ENCODE measurements around the gene SERPINA12. TPM values are rescaled to one million over a fixed set of nuclear protein-coding genes. Genes with fewer than 3 reads are reported as not detected.
"Not testable (repeated sequence)": the region's sequence is repeated elsewhere in the genome, so short reads cannot be mapped to it uniquely, and the experiment has no call there.

SERPINA12 gene
- total RNA-seq, 1 experiment from 2014 or later, result not detected

DNA sequence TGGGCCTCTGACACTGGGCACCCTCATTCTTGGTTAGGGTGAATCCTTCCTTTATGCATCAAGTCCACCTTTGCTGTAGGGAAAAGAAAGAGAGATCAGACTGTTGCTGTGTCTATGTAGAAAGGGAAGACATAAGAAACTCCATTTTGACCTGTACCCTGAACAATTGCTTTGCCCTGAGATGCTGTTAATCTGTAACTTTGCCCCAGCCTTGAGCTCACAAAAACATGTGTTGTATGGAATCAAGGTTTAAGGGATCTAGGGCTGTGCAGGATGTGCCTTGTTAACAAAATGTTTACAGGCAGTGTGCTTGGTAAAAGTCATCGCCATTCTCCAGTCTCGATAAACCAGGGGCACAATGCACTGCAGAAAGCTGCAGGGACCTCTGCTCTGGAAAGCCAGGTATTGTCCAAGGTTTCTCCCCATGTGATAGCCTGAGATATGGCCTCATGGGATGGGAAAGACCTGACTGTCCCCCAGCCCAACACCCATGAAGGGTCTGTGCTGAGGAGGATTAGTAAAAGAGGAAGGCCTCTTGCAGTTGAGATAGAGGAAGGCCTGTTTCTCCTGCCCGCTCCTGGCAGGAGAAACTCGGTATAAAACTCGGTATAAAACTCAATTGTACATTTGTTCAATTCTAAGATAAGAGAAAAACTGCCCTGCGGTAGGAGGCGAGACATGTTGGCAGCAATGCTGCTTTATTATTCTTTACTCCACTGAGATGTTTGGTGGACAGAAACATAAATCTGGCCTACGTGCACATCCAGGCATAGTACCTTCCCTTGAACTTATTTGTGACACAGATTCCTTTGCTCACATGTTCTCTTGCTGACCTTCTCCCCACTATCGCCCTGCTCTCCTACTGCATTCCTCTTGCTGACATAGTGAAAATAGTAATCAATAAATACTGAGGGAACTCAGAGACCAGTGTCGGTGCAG lies 26.9 kb downstream of the SERPINA12 start:
- H3K27me3 ChIP-seq, DNase-seq, H3K36me3 ChIP-seq, H3K9me3 ChIP-seq, H3K4me3 ChIP-seq: not testable (repeated sequence)

GRCh38 chr14:94481468-94482131 lies 27.7 kb downstream of the SERPINA12 start:
- Histone ChIP-seq H3K27me3 (no peaks in the 10 kb centered on the region), H3K9me3 (no peaks in the 10 kb centered on the region), H3K36me3 (no peaks in the 10 kb centered on the region), H3K4me3 (no peak overlapping the region)
- DNase-seq, result peak; percentile 63

DNA sequence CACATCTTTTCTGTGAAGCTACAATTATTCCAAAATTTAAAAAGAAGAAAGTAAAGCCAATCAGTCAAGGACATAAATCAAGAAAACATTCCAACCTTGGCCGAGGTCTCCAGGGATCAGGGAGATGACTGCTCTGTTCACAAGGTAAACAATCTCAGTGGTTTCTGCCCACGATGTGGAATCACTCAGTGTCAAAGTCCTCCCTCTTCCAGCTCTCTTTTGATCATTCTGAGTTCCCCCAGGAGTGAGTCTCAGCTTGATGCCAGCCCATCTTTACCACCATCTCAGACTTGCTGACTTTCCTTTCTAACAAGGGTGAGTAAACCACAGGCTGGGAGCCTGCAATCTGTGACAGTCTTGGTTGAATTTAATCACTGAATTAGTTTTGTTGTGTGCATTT lies 28.5 kb downstream of the SERPINA12 start:
- H3K36me3 ChIP-seq, result no peaks in the 10 kb centered on the region
- DNase-seq, result no peak
- H3K27me3 ChIP-seq, result no peaks in the 10 kb centered on the region
- H3K4me3 ChIP-seq, result no peak overlapping the region
- no peaks in the 10 kb centered on the region for H3K9me3 ChIP-seq

GRCh38 chr14:94478420-94478819 lies 30.8 kb downstream of the SERPINA12 start:
- H3K27me3 ChIP-seq, result no peaks in the 10 kb centered on the region
- H3K4me3 ChIP-seq, result no peak overlapping the region
- H3K36me3 ChIP-seq, result no peaks in the 10 kb centered on the region
- no peaks in the 10 kb centered on the region for H3K9me3 ChIP-seq
- DNase-seq, result no peak

DNA sequence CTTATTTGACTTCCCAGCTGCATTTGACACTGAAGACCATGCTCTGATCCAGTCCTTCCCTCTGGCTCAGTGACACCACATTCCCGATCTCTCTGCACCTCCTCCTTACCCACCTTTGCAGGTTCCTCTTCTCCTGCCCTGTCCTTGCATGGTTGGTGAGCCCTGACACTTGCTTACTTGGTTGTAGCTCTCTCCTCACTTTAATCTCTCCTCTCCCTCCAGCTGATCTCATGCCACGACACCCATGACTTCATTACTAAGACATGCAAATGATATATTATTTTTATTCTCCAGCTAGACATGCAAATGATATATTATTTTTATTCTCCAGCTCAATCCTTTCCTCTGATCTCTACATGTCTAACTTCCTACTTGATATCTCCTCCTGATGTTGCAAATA lies 33.2 kb downstream of the SERPINA12 start, which contains the start of gene SERPINA9:
Gene SERPINA9 (minus strand): TSS at position 175 of the 400 bp plus-strand sequence. CDS start 6,357 bp downstream, outside the sequence.
- Histone ChIP-seq H3K9me3 (no peaks in the 10 kb centered on the region), H3K36me3 (no peaks in the 10 kb centered on the region), H3K4me3 (no peak within 1 kb of the TSS), H3K27me3 (no peaks in the 10 kb centered on the region)
- DNase-seq, result no peak

DNA sequence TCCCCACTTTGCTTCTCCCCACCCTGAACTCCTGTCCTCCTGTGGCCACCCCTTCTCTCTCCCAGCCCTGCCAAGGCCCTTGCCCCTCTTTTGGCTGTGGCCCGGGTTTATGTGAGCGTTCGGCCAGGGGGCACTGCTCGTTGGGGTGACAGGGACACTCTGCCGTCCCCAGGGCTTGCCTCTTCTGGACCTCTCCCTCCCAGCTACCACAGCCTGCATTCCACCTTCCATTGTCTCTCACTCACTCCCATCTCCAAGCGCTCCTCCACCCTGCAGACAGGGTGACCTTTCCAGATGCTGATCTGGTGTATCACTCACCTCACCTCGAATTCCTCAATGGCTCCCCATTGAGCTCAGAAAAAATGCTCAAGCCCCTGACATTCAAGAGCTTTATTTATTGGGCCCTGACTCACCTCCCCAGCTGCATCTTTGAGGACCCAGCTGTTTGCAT lies 34.7 kb downstream of the SERPINA12 start:
- DNase-seq, result no peak
- Histone ChIP-seq H3K27me3 (no peaks in the 10 kb centered on the region), H3K9me3 (no peaks in the 10 kb centered on the region), H3K36me3 (no peaks in the 10 kb centered on the region), H3K4me3 (no peak overlapping the region)

- H3K4me3 ChIP-seq, result no peak overlapping the region
- H3K9me3 ChIP-seq, result no peaks in the 10 kb centered on the region
- no peaks in the 10 kb centered on the region for H3K36me3 ChIP-seq
- DNase-seq, result no peak
- H3K27me3 ChIP-seq, result no peaks in the 10 kb centered on the region
Observed at GRCh38 chr14:94473666-94474410, 35.4 kb downstream of the SERPINA12 start.

DNA sequence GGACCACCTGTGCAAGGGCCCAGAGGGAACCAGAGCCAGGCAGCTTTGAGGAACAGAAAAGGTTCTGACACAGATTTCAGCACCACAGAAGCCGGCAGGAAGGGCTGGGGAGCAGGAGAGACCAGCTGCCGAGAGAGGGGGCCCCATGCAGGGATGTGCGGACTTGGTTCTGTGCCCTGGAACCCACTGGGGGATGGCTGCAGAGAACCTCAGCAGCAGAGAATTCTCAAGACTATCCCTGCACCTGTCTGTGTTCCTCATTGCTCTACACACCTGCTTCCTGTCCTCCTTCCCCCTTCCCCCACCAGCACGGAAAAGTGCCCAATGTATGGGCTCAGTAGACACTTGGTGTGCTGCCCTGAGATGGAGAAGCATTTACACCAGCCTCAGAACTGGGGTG lies 36.4 kb downstream of the SERPINA12 start:
- Histone ChIP-seq H3K36me3 (no peaks in the 10 kb centered on the region), H3K4me3 (no peak overlapping the region), H3K9me3 (no peaks in the 10 kb centered on the region), H3K27me3 (no peaks in the 10 kb centered on the region)
- no peak for DNase-seq

- H3K27me3 ChIP-seq, result no peaks in the 10 kb centered on the region
- no peaks in the 10 kb centered on the region for H3K9me3 ChIP-seq
- H3K4me3 ChIP-seq, result no peak overlapping the region
- no peak for DNase-seq
- no peaks in the 10 kb centered on the region for H3K36me3 ChIP-seq
Observed at GRCh38 chr14:94471045-94471444, 38.2 kb downstream of the SERPINA12 start.

- H3K27me3 ChIP-seq, result no peaks in the 10 kb centered on the region
- H3K9me3 ChIP-seq, result no peaks in the 10 kb centered on the region
- no peak overlapping the region for H3K4me3 ChIP-seq
- no peak for DNase-seq
- no peaks in the 10 kb centered on the region for H3K36me3 ChIP-seq
Observed at GRCh38 chr14:94470311-94470710, 39.0 kb downstream of the SERPINA12 start.

- Histone ChIP-seq H3K27me3 (no peaks in the 10 kb centered on the region), H3K4me3 (no peak overlapping the region), H3K36me3 (no peaks in the 10 kb centered on the region), H3K9me3 (no peaks in the 10 kb centered on the region)
- no peak for DNase-seq
Observed at GRCh38 chr14:94469261-94469660, 40.0 kb downstream of the SERPINA12 start.

DNA sequence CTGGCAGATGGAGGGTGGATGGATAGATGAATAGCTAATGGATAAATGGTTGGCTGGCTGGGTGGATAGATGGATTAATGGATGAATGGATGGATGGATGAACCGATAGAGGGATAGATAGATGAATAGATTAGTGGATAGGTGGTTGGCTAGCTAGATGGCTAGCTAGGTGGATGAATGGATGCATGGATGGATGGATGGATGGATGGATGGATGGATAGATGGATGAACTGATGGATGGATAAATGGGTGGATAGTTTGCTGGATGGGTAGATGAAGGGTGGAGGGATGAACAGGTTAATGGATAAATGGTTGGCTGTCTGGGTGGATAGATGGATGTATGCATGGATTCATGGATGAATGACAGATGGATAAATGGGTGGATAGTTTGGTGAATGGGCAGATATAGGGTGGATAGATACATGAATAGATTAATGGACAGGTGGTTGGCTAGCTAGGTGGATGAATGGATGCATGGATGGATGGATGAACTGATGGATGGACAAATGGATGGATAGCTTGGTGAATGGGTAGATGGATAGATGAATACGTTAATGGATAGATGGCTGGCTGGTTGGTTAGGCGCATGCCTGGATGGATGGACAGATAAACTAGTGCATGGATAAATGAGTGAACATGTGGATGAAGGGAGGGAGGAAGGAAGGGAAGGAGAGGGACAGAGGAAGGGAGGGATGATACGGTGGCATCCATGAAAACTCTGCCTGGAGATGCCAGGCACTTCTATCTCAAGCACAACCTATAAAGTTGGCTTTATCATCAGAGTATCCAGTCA lies 41.3 kb downstream of the SERPINA12 start:
- H3K27me3 ChIP-seq, result no peaks in the 10 kb centered on the region
- H3K36me3 ChIP-seq, result no peaks in the 10 kb centered on the region
- no peak overlapping the region for H3K4me3 ChIP-seq
- no peak for DNase-seq
- no peaks in the 10 kb centered on the region for H3K9me3 ChIP-seq

GRCh38 chr14:94466706-94467370 lies 42.4 kb downstream of the SERPINA12 start:
- H3K9me3 ChIP-seq, result no peaks in the 10 kb centered on the region
- H3K4me3 ChIP-seq, result no peak overlapping the region
- no peak for DNase-seq
- H3K36me3 ChIP-seq, result no peaks in the 10 kb centered on the region
- H3K27me3 ChIP-seq, result no peaks in the 10 kb centered on the region

DNA sequence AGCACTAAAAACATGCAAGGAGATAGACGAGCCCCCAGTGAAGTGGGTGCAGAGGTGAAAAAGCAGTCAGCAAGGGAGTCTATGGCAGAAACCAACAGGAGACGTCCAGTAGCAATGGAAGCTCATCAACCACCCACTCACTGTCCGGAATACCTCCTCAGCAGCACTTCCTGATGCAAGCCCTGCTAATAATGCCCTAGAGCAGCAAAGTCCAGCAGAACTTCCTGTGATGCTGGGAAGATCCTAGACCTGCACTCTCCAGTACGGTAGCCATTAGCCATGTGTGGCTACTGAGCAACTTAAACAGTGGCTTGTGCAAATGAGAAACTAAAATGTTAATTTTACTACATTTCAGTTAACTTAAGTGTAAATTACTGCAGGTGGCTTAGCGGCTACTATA lies 44.2 kb downstream of the SERPINA12 start:
- H3K4me3 ChIP-seq, result no peak overlapping the region
- H3K36me3 ChIP-seq, result no peaks in the 10 kb centered on the region
- H3K9me3 ChIP-seq, result no peaks in the 10 kb centered on the region
- DNase-seq, result no peak
- H3K27me3 ChIP-seq, result no peaks in the 10 kb centered on the region

GRCh38 chr14:94464290-94464689 lies 45.0 kb downstream of the SERPINA12 start:
- no peak for DNase-seq
- Histone ChIP-seq H3K27me3 (no peaks in the 10 kb centered on the region), H3K9me3 (no peaks in the 10 kb centered on the region), H3K36me3 (no peaks in the 10 kb centered on the region), H3K4me3 (no peak overlapping the region)

Measured in MG63 (cell line).